GM12878 (cell line): Measurements from ENCODE around the gene CREB5. TPM values are rescaled to one million over a fixed set of nuclear protein-coding genes. Genes with fewer than 3 reads are reported as not detected.

Experiments used
- ATAC-seq: fragments of 200-7000 bp; cut with Tn5 transposase; 3 replicates; pipeline ENCODE4 v1.9.1; 2020; ENCODE audit warnings: mild to moderate bottlenecking, moderate library complexity
- BruUV-seq: library from RNA; stranded (reverse); fragments of 400-500 nt; replicated peaks from 2 replicates; lab custom pipeline; 2021; lab: Mats Ljungman, UMichigan
- CTCF ChIA-PET: fragments of 300-600 bp; sonication (Branson Sonifier 250); formaldehyde crosslinking; extraction: SDS; loops from one replicate; lab custom pipeline; 2021; ENCODE audit warnings: inconsistent platforms; lab: Yijun Ruan, JAX
- POLR2A ChIA-PET: fragments of 350-600 bp; formaldehyde crosslinking; extraction: SDS; loops from one replicate; lab custom pipeline; 2021; ENCODE audit warnings: inconsistent platforms; lab: Charles Lee
- RAD21 ChIA-PET: fragments of 300-600 bp; sonication (Branson Sonifier 250); formaldehyde crosslinking; loops from one replicate; lab custom pipeline; 2023; ENCODE audit warnings: antibody characterized with exemption; ENCODE audit not compliant: unreplicated experiment; lab: Charles Lee
- SMC1A ChIA-PET: fragments of 300-600 bp; sonication (Branson Sonifier 250); formaldehyde crosslinking; loops from one replicate; lab custom pipeline; 2023; ENCODE audit not compliant: unreplicated experiment, uncharacterized antibody; lab: Charles Lee
- DNase-seq: peaks from one replicate; pipeline ENCODE4 v3.0.0-alpha.2; 2011; ENCODE audit warnings: low read depth, low spot score
- FAIRE-seq: peaks from 3 replicates; lab custom pipeline; 2011; peaks lifted over from hg19 to GRCh38; lab: Jason Lieb, UNC
- H2AFZ ChIP-seq: 2 replicates; pipeline ENCODE4 v1.6.0; 2011; ENCODE audit warnings: low read depth, low read length, control low read depth; ENCODE audit not compliant: control insufficient read depth
- H3K27ac ChIP-seq: 2 replicates; pipeline ENCODE4 v1.5.1; 2011; ENCODE audit warnings: control low read depth; ENCODE audit not compliant: control insufficient read depth, insufficient read depth
- H3K27me3 ChIP-seq, 2 experiments: replicated peaks in 1 of 2; 2 replicates each; pipeline versions ENCODE4 v1.6.0 to v1.6.1; 2011; ENCODE audit warnings: low read length in 1 of 2; ENCODE audit not compliant: control insufficient read depth in 2 of 2, insufficient read depth in 2 of 2
- H3K36me3 ChIP-seq, 2 experiments: 2 replicates each; pipeline ENCODE4 v1.5.1; 2011; ENCODE audit warnings: low read length in 1 of 2; ENCODE audit not compliant: control insufficient read depth in 2 of 2, insufficient read depth in 2 of 2
- H3K4me1 ChIP-seq: 2 replicates; pipeline ENCODE4 v1.6.1; 2011; ENCODE audit warnings: mild to moderate bottlenecking, low read length, moderate library complexity, mixed read lengths; ENCODE audit not compliant: control insufficient read depth, insufficient read depth
- H3K4me2 ChIP-seq: 2 replicates; pipeline ENCODE4 v1.6.0; 2011; ENCODE audit warnings: control low read depth; ENCODE audit not compliant: control insufficient read depth, insufficient read depth
- H3K4me3 ChIP-seq: fragments of 200-600 bp; sonication (generic); 2 replicates; pipeline ENCODE4 v1.5.1; 2016
- H3K79me2 ChIP-seq: 2 replicates; pipeline ENCODE4 v1.6.0; 2011; ENCODE audit warnings: low read length; ENCODE audit not compliant: control insufficient read depth, insufficient read depth
- H3K9ac ChIP-seq: 2 replicates; pipeline ENCODE4 v1.8.0; 2011; ENCODE audit warnings: low read length, control low read depth, mixed read lengths; ENCODE audit not compliant: control insufficient read depth, insufficient read depth
- H3K9me3 ChIP-seq: replicated peaks from 3 replicates; pipeline ENCODE4 v1.5.1; 2011; ENCODE audit warnings: mild to moderate bottlenecking, low read length; ENCODE audit not compliant: control insufficient read depth, insufficient read depth
- H4K20me1 ChIP-seq: 2 replicates; pipeline ENCODE4 v1.6.0; 2011; ENCODE audit not compliant: control insufficient read depth, insufficient read depth
- CHD2 ChIP-seq: IDR thresholded peaks from 2 replicates; pipeline ENCODE4 v1.6.1; 2011; ENCODE audit warnings: low read depth, low read length, improper control_type of control experiment, borderline replicate concordance
- PML ChIP-seq: IDR thresholded peaks from 2 replicates; pipeline ENCODE4 v1.6.1; 2012; ENCODE audit warnings: low read length, inconsistent platforms
- ZNF274 ChIP-seq: IDR thresholded peaks from one replicate; pipeline ENCODE4 v1.8.0; 2011; ENCODE audit not compliant: insufficient read length, insufficient read depth
- WGBS: methylation state at CpG from one replicate; pipeline ENCODE4 v1.1.6; 2016; ENCODE audit warnings: low lambda C conversion rate; ENCODE audit not compliant: insufficient replicate concordance, insufficient coverage; ENCODE audit errors: missing lambda C conversion rate; 5-methylcytosine and 5-hydroxymethylcytosine counted together
- in situ Hi-C: fragments of 300-500 bp; cut with MboI; formaldehyde crosslinking; loops from 9 replicates; pipeline ENCODE4 v1.14.3; 2018; ENCODE audit warnings: mixed read lengths
- intact Hi-C: fragments of 100-400 bp; cut with micrococcal nuclease; formaldehyde crosslinking; loops from one replicate; pipeline ENCODE4 v1.14.2; 2022; ENCODE audit not compliant: unreplicated experiment
- polyA plus RNA-seq, 11 experiments: library from polyadenylated mRNA; depleted of rRNA in 4 of 11; unstranded in 6 of 11; stranded (reverse) in 5 of 11; fragments of >200 nt; fragmentation: Nextera tagmentation in 4 of 11; fragmentation: Illumina TruSeq in 1 of 11; extraction: Ambion mirVana in 4 of 11; extraction: Trizol in 1 of 11; gene quantifications; 1 replicate in 1 of 11; 2 replicates in 10 of 11; pipeline versions ENCODE4 v1.2.1 to v1.2.3, GENCODE V29; 2011 to 2016; ENCODE audit warnings: inconsistent platforms in 2 of 11, missing spikeins in 2 of 11, low read depth in 1 of 11
- total RNA-seq, 4 experiments: library from RNA; depleted of rRNA in 3 of 4; stranded (reverse); fragments of >200 nt in 3 of 4; fragmentation: Illumina TruSeq in 1 of 4; extraction: Trizol in 1 of 4; gene quantifications; 2 replicates each; pipeline versions ENCODE4 v1.2.1 to v1.2.3, GENCODE V29; 2013 to 2021
- TF ChIP-seq, protein P1 (sequence below): fragments of 450-650 bp; IDR thresholded peaks from 2 replicates; pipeline ENCODE4 v1.6.1; 2016; ENCODE audit warnings: mild to moderate bottlenecking, moderate library complexity, borderline replicate concordance

CREB5 gene
- total and polyA plus RNA-seq, 10 of the 15 experiments (the other 5 are each of a cell fraction or from before 2014, with no cell fraction given) = 12.9 to 74.1 (median 53.0) TPM

DNA sequence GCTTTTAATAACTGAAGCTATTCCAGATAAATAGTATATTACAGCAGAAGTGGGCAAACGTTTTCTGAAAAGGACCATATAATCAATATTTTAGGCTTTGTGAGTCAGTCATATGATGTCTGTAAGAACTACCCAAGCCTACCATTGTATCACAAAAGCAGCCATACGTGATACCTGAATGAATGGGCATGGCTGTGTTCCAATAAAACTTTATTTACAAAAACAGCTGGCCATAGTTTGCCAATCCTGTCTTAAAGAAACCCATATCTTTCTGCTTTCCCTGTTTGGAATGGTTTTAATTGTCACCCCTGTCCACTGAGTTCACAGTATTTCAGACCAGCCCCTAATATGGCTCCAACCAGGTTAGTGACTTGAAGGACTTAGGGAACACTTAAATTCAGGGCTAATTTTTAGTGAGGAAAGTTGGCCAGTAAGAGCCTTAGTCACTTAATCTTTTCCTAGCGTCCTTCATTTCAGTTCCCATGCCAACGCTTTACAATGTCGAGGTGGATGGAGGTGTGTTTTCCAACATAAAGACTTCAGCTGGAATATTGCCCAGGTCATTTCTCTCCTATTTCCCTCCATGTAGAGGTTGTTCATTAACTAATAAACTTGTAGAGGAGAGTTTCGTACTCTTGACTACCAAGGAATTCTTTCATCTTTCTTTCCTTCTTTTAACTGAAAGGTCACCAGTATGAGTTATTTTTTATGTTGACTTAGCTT, 361.3 kb downstream of the CREB5 start:
- POLR2A ChIA-PET = interaction anchor here (1.1 to 1.6 kb wide), 2 partner anchors 10 to 42 kb away, joined by 3 read pairs; no protein-coding TSS in a partner anchor
- H2AFZ ChIP-seq = no peak overlapping the region
- SMC1A ChIA-PET = interaction anchor here (0.9 to 1.2 kb wide), 5 partner anchors 14 to 291 kb away, joined by 3 to 6 read pairs (median 4); no protein-coding TSS in a partner anchor
- no peaks in the 10 kb centered on the region for H3K36me3 ChIP-seq
- H3K27ac ChIP-seq = no peak overlapping the region
- 55% methylated on average over 6 of the region's 6 CpGs for WGBS
- H3K9me3 ChIP-seq = no peaks in the 10 kb centered on the region
- no TSS peak for BruUV-seq
- no peak overlapping the region for H3K4me3 ChIP-seq
- RAD21 ChIA-PET = interaction anchor here (0.9 kb wide), 2 partner anchors 9 to 104 kb away, joined by 3 read pairs; no protein-coding TSS in a partner anchor
- ATAC-seq (no peak), DNase-seq (no peak), FAIRE-seq (no peak)
- intact Hi-C loops (no loop called here), in situ Hi-C loops (no loop called here)
- CTCF ChIA-PET = interaction anchor here (0.6 to 1.9 kb wide), 6 partner anchors 9 to 477 kb away, joined by 3 to 7 read pairs (median 3); no protein-coding TSS in a partner anchor
- H3K4me1 ChIP-seq = no peaks in the 10 kb centered on the region
- H4K20me1 ChIP-seq = no peaks in the 10 kb centered on the region
- no peak overlapping the region for H3K4me2 ChIP-seq
- TF ChIP-seq, protein P1, sequence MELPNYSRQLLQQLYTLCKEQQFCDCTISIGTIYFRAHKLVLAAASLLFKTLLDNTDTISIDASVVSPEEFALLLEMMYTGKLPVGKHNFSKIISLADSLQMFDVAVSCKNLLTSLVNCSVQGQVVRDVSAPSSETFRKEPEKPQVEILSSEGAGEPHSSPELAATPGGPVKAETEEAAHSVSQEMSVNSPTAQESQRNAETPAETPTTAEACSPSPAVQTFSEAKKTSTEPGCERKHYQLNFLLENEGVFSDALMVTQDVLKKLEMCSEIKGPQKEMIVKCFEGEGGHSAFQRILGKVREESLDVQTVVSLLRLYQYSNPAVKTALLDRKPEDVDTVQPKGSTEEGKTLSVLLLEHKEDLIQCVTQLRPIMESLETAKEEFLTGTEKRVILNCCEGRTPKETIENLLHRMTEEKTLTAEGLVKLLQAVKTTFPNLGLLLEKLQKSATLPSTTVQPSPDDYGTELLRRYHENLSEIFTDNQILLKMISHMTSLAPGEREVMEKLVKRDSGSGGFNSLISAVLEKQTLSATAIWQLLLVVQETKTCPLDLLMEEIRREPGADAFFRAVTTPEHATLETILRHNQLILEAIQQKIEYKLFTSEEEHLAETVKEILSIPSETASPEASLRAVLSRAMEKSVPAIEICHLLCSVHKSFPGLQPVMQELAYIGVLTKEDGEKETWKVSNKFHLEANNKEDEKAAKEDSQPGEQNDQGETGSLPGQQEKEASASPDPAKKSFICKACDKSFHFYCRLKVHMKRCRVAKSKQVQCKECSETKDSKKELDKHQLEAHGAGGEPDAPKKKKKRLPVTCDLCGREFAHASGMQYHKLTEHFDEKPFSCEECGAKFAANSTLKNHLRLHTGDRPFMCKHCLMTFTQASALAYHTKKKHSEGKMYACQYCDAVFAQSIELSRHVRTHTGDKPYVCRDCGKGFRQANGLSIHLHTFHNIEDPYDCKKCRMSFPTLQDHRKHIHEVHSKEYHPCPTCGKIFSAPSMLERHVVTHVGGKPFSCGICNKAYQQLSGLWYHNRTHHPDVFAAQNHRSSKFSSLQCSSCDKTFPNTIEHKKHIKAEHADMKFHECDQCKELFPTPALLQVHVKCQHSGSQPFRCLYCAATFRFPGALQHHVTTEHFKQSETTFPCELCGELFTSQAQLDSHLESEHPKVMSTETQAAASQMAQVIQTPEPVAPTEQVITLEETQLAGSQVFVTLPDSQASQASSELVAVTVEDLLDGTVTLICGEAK = peak; percentile 76
- TF ChIP-seq CHD2 = no peak
- no peak for TF ChIP-seq PML
- no peak for TF ChIP-seq ZNF274
- no peaks in the 10 kb centered on the region for H3K79me2 ChIP-seq
- H3K9ac ChIP-seq = no peak overlapping the region
- no peaks in the 10 kb centered on the region for H3K27me3 ChIP-seq
